Endothelial cell of umbilical vein (primary cell): ENCODE data around the gene TCERG1L. TPM values are rescaled to one million over a fixed set of nuclear protein-coding genes. Genes with fewer than 3 reads are reported as not detected.

Experiments
- BruUV-seq: library from RNA; stranded (reverse); fragments of 400-500 nt; replicated peaks from 2 replicates; lab custom pipeline; 2021; lab: Mats Ljungman, UMichigan
- CTCF ChIA-PET: fragments of 300-600, 350-600 bp; sonication (Branson Sonifier 250); formaldehyde crosslinking; loops from one replicate; lab custom pipeline; 2021; ENCODE audit warnings: antibody characterized with exemption, inconsistent platforms; lab: Charles Lee
- POLR2A ChIA-PET: fragments of 300-600, 350-600 bp; sonication (Branson Sonifier 250); formaldehyde crosslinking; loops from one replicate; lab custom pipeline; 2021; ENCODE audit warnings: antibody characterized with exemption, inconsistent platforms; lab: Charles Lee
- DNase-seq: peaks from one replicate; pipeline ENCODE4 v3.0.0-alpha.2; 2011; ENCODE audit warnings: low read depth, low spot score
- FAIRE-seq: peaks from 2 replicates; lab custom pipeline; 2011; peaks lifted over from hg19 to GRCh38; lab: Jason Lieb, UNC
- H2AFZ ChIP-seq: 2 replicates; pipeline ENCODE4 v1.6.0; 2012; ENCODE audit warnings: low read depth, low read length, control low read depth, inconsistent platforms
- H3K27ac ChIP-seq: 2 replicates; pipeline ENCODE4 v1.5.1; 2011; ENCODE audit warnings: low read depth, mild to moderate bottlenecking, control low read depth, low read length, moderate library complexity; ENCODE audit not compliant: insufficient read depth
- H3K27me3 ChIP-seq, 2 experiments: 2 replicates each; pipeline versions ENCODE4 v1.6.0 to v1.6.1; 2011; ENCODE audit warnings: low read length in 2 of 2, mixed read lengths in 1 of 2; ENCODE audit not compliant: control insufficient read depth in 2 of 2, insufficient read depth in 2 of 2
- H3K36me3 ChIP-seq, 2 experiments: 2 replicates in 1 of 2; 3 replicates in 1 of 2; pipeline ENCODE4 v1.5.1; 2011; ENCODE audit warnings: low read length in 2 of 2, mild to moderate bottlenecking in 1 of 2, moderate library complexity in 1 of 2; ENCODE audit not compliant: control insufficient read depth in 2 of 2, insufficient read depth in 2 of 2; ENCODE audit errors: extremely low read depth in 1 of 2
- H3K4me1 ChIP-seq: 3 replicates; pipeline ENCODE4 v1.5.1; 2011; ENCODE audit warnings: mild to moderate bottlenecking, low read length; ENCODE audit not compliant: control insufficient read depth, insufficient read depth; ENCODE audit errors: extremely low read depth
- H3K4me2 ChIP-seq: 2 replicates; pipeline ENCODE4 v1.6.1; 2011; ENCODE audit warnings: low read length, control low read depth, mixed read lengths; ENCODE audit not compliant: insufficient read depth
- H3K4me3 ChIP-seq, 3 experiments: fragments of 200-600 bp in 1 of 3; sonication (generic), shearing (Covaris generic) in 1 of 3; replicated peaks in 1 of 3; 2 replicates each; pipeline ENCODE4 v1.5.1; 2011 to 2016; ENCODE audit warnings: control low read depth in 3 of 3, low read length in 3 of 3, mild to moderate bottlenecking in 2 of 3, inconsistent platforms in 1 of 3, low read depth in 1 of 3, moderate library complexity in 1 of 3; ENCODE audit not compliant: insufficient read depth in 1 of 3
- H3K79me2 ChIP-seq: 2 replicates; pipeline ENCODE4 v1.6.0; 2012; ENCODE audit warnings: low read length, inconsistent platforms; ENCODE audit not compliant: control insufficient read depth, insufficient read depth
- H3K9ac ChIP-seq: replicated peaks from 2 replicates; pipeline ENCODE3; 2011; ENCODE audit warnings: low read length, control low read depth; ENCODE audit not compliant: insufficient read depth; ENCODE audit errors: extremely low read depth
- H3K9me1 ChIP-seq: replicated peaks from 3 replicates; pipeline ENCODE4 v1.6.0; 2011; ENCODE audit warnings: mild to moderate bottlenecking, low read length; ENCODE audit not compliant: control insufficient read depth, insufficient read depth; ENCODE audit errors: extremely low read depth
- H3K9me3 ChIP-seq: replicated peaks from 2 replicates; pipeline ENCODE4 v1.5.1; 2012; ENCODE audit warnings: low read length, inconsistent platforms; ENCODE audit not compliant: control insufficient read depth, insufficient read depth
- H4K20me1 ChIP-seq: replicated peaks from 2 replicates; pipeline ENCODE3; 2011; ENCODE audit warnings: mild to moderate bottlenecking, low read length; ENCODE audit not compliant: control insufficient read depth, insufficient read depth; ENCODE audit errors: extremely low read depth
- CTCF ChIP-seq, 2 donors: IDR thresholded peaks; 1 replicate in 1 of 2; 2 replicates in 1 of 2; pipeline ENCODE4 v1.5.1; 2011; ENCODE audit warnings: low read length in 2 of 2, mild to moderate bottlenecking in 2 of 2, moderate library complexity in 2 of 2, control low read depth in 1 of 2, inconsistent platforms in 1 of 2, low read depth in 1 of 2; ENCODE audit not compliant: insufficient read depth in 1 of 2; ENCODE audit errors: extremely low read depth in 1 of 2
- EZH2 ChIP-seq: IDR thresholded peaks from 2 replicates; pipeline ENCODE4 v1.6.1; 2012; ENCODE audit warnings: borderline replicate concordance, low read depth, mild to moderate bottlenecking, moderate library complexity, low read length, inconsistent platforms; ENCODE audit not compliant: severe bottlenecking
- FOS ChIP-seq: IDR thresholded peaks from 2 replicates; pipeline ENCODE4 v1.6.1; 2011; ENCODE audit warnings: mild to moderate bottlenecking, low read length, moderate library complexity, borderline replicate concordance; ENCODE audit not compliant: insufficient read depth
- GATA2 ChIP-seq: IDR thresholded peaks from 2 replicates; pipeline ENCODE4 v1.7.0; 2011; ENCODE audit warnings: low read depth, mild to moderate bottlenecking, moderate library complexity, mixed read lengths, low read length; ENCODE audit not compliant: insufficient read length, insufficient read depth
- JUN ChIP-seq: IDR thresholded peaks from 2 replicates; pipeline ENCODE4 v1.6.1; 2011; ENCODE audit warnings: borderline replicate concordance, low read depth; ENCODE audit not compliant: insufficient read length, insufficient read depth
- MAX ChIP-seq: IDR thresholded peaks from 2 replicates; pipeline ENCODE4 v1.6.1; 2011; ENCODE audit not compliant: insufficient read depth, insufficient read length
- MYC ChIP-seq: IDR thresholded peaks from one replicate; pipeline ENCODE4 v1.6.1; 2011; ENCODE audit warnings: mild to moderate bottlenecking, low read depth, low read length
- POLR2A ChIP-seq: IDR thresholded peaks from 2 replicates; pipeline ENCODE4 v1.6.1; 2012; ENCODE audit warnings: low read depth, mild to moderate bottlenecking, control low read depth, low read length
- POLR2AphosphoS5 ChIP-seq: IDR thresholded peaks from 2 replicates; pipeline ENCODE4 v1.6.1; 2012; ENCODE audit warnings: low read depth, mild to moderate bottlenecking, control low read depth, low read length, moderate library complexity; ENCODE audit not compliant: insufficient read depth
- dilution Hi-C: fragments of 300-500 bp; cut with MboI; formaldehyde crosslinking; loops from one replicate; pipeline ENCODE4 v1.15.0; 2019; ENCODE audit warnings: low sequenced_read_pairs; ENCODE audit not compliant: extremely low pct_ligation_motif_present
- intact Hi-C: fragments of 100-400 bp; cut with micrococcal nuclease; formaldehyde crosslinking; loops from one replicate; pipeline ENCODE4 v1.10.0; 2022
- polyA plus RNA-seq, 4 experiments: library from polyadenylated mRNA; depleted of rRNA in 3 of 4; stranded (reverse) in 3 of 4; unstranded in 1 of 4; fragments of >200 nt; gene quantifications; 2 replicates each; pipeline versions ENCODE4 v1.2.1 to v1.2.3, GENCODE V29; 2011 to 2012; ENCODE audit warnings: missing spikeins in 1 of 4
- total RNA-seq: library from RNA; stranded (reverse); gene quantifications from 2 replicates; pipeline ENCODE4 v1.2.3, GENCODE V29; 2021

The TCERG1L gene
- total and polyA plus RNA-seq, 2 donors (not counting 3 experiments of a cell fraction or from before 2014, with no cell fraction given), result not detected

- BruUV-seq, result no TSS peak
Measured at GRCh38 chr10:131230641-131231322, 80.7 kb downstream of the TCERG1L start.

More at GRCh38 chr10:131230641-131231322, 80.7 kb downstream of the TCERG1L start:
- FAIRE-seq (no peak), DNase-seq (no peak)
- intact Hi-C loops, result no loop called here
- ChIA-PET POLR2A (no interaction called here), CTCF (no interaction called here)
- Histone ChIP-seq H3K4me1 (no peaks in the 10 kb centered on the region), H3K9ac (no peak overlapping the region), H3K9me3 (peaks cover 4% of the 10 kb centered on the region), H3K9me1 (no peaks in the 10 kb centered on the region), H3K4me3 (no peak overlapping the region), H4K20me1 (no peaks in the 10 kb centered on the region), H3K27me3 (no peaks in the 10 kb centered on the region), H3K4me2 (no peak overlapping the region), H3K27ac (no peak overlapping the region), H3K79me2 (no peaks in the 10 kb centered on the region), H2AFZ (no peak overlapping the region), H3K36me3 (no peaks in the 10 kb centered on the region)
- TF ChIP-seq MYC (no peak), JUN (no peak), CTCF (IDR thresholded peaks at IDR 0.05; ENCODE audit: extremely low read depth in 1 of 2, insufficient read depth in 1 of 2, low read depth in 1 of 2, low read length in 2 of 2) (no peak), MAX (no peak), POLR2A (no peak), EZH2 (no peak), FOS (no peak), POLR2AphosphoS5 (no peak), GATA2 (no peak)
- dilution Hi-C loops, result no loop called here
